Measurements from ENCODE around the gene WIZ. TPM values are rescaled to one million over a fixed set of nuclear protein-coding genes. Genes with fewer than 3 reads are reported as not detected.

WIZ gene
- total and polyA plus RNA-seq, 2 of the 8 experiments (the other 6 are each of a cell fraction or from before 2014, with no cell fraction given), result 12.5 to 33.2 TPM

- TF ChIP-seq SRF (IDR thresholded peaks at IDR 0.05; ENCODE audit: low read depth, low read length) (no peak), CTCF (IDR thresholded peaks at IDR 0.05; ENCODE audit: control extremely low read depth in 1 of 3, insufficient read depth in 1 of 3, low read depth in 1 of 3, low read length in 3 of 3) (no peak)
Measured at GRCh38 chr19:15430526-15431120, 19.1 kb downstream of the WIZ start (continued).

All from H1 (cell line).